ENCODE data around the gene HOXA9. TPM values are rescaled to one million over a fixed set of nuclear protein-coding genes. Genes with fewer than 3 reads are reported as not detected.
A peak's percentile ranks its signal among the peaks of the same experiment; 100 is the strongest.

HOXA9 gene
- total RNA-seq, 1 experiment from 2014 or later, result not detected

DNA sequence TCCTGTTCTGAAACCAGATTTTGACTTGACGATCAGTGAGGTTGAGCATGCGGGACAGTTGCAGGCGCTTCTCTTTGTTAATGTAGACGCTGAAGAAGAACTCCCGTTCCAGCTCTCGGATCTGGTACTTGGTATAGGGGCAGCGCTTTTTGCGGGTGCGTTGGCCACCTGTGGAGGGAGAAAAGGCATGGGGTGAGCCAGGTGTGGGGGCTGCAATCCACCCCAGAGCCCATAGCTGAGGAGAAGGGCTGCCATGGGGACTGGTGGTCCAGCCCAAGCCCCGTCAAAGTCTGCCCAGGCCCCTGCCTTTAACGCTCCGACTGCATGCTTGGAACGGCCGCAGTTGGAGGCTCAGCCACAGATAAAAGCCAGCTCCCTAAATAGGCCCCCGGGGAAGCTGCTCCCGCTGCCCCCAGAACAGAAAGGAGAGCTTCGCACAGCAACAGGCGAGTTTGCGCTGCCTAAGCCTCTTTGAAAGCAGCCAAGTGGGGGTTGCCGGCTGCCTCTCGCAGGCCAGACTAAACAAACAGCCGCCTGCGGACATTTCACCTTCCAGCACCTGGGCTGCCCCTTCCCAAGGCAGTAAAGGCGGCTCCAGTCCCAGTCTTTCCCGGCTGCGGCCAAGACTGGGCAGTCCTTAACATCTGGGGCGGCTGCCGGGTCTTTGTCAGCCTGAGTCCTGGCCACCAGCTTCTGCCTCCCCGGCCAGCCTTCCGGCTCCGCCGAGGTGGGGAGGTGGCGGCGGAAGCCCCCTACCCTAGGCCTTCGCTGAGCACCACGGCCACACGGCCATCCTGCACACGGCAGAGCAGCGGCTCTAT is 17.7 kb upstream of the HOXA9 start:
- DNase-seq (ENCODE audit: low read depth, low spot score), result no peak
- in situ Hi-C loops (cut with HindIII; ENCODE audit: low pct_unique_long_range_greater_than_20kb, low sequenced_read_pairs), result no loop called here

DNA sequence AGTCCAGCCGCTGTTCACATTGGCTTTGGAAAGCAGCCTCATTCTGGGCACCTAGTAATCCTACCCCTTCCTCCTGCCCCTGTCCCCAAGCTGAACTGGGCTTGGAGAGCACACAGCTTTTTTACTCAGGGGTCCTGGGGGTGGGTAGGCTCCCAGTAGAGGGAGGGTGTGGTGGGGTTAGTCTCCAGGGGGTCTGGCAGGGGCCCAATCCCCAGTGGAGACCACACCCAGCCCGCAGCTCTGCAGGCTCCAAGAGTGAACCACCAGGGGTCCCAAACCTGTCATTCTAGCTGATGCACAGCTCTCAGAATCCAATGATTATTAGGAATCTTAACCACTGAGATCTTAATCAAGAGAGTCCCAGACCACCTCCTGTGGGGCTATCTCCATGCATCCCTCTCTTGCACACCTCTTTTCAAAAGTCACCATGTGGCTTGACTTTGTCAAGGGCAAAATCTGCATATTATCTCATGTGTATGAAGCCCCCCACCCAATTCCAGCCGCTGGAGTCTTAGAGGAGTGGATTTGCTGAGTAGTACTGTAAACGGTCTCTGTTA is 17.0 kb upstream of the HOXA9 start:
- DNase-seq (ENCODE audit: low read depth, low spot score), result no peak
- in situ Hi-C loops (cut with HindIII; ENCODE audit: low pct_unique_long_range_greater_than_20kb, low sequenced_read_pairs), result no loop called here

DNA sequence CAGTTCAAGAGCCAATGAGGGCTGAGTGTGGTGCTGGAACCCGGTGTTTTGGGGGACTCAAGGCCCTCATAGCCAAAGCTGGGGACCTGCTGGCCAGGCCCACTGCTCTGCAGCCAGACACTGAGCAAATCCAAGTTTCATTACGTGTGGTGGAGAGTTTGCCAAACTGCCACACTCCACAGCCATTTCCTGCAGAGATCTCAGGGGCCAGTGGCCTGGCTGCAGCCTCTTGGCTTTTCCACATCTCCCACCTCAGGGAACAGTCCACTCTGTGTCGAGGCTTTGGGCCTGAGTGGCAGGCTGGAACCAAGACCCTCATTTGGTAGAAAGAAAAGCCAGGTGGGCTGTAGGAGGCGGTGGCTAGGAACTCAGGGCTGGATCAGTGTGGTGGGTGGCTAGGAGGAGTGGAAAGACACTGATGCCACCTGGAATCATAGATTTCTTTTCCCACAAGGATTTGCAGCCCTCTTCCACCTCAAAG is 16.5 kb upstream of the HOXA9 start:
- in situ Hi-C loops (cut with HindIII; ENCODE audit: low pct_unique_long_range_greater_than_20kb, low sequenced_read_pairs), result no loop called here
- no peak for DNase-seq (ENCODE audit: low read depth, low spot score)

DNA sequence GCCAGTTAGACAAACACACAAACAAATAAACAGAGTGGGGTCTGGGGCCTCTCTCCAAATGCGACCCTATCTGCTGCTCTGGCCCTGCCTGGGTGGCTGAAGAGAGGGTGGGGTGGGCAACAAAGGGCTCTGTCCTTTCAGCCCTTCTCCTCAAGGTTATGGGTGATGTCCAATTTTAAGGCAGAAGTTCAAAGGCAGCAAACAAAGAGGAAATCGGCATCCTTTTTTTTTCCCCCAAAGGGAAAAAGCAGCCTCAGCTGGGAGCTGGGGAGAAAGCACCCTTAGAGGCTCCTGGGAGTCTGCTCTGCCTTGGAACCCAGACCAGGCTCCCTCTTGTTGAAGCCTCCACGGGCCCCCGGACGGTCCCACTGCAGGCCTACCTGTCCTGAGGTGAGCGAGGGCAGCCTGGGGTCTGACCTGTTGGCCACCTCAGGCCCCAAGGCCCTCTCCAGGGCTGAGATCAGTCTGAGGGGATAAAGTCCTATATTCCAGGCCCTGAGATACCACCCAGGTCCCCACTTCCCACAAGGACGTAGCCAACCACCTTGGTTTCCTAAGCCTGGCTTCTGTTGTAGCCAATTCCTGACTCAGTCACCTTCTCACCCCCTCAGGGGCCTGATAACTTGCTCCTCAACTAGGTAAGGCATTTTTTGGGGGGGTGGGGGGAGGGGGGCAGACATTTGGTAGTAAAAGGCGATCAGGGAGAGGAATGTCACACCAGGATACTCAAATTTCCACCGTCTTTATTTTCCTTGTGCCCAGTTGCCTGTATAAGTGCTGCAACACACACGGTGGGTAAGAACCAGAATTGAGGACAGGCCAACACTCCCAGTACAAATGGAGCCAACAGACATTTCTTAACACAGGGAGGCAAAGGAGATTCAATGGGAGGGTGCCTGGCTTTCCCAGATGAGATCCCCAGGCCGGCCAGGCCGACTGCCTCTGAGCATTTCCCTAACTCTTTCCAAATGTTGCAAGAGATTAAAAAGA is 15.4 kb upstream of the HOXA9 start:
- in situ Hi-C loops (cut with HindIII; ENCODE audit: low pct_unique_long_range_greater_than_20kb, low sequenced_read_pairs), result no loop called here
- DNase-seq (ENCODE audit: low read depth, low spot score), result no peak

DNA sequence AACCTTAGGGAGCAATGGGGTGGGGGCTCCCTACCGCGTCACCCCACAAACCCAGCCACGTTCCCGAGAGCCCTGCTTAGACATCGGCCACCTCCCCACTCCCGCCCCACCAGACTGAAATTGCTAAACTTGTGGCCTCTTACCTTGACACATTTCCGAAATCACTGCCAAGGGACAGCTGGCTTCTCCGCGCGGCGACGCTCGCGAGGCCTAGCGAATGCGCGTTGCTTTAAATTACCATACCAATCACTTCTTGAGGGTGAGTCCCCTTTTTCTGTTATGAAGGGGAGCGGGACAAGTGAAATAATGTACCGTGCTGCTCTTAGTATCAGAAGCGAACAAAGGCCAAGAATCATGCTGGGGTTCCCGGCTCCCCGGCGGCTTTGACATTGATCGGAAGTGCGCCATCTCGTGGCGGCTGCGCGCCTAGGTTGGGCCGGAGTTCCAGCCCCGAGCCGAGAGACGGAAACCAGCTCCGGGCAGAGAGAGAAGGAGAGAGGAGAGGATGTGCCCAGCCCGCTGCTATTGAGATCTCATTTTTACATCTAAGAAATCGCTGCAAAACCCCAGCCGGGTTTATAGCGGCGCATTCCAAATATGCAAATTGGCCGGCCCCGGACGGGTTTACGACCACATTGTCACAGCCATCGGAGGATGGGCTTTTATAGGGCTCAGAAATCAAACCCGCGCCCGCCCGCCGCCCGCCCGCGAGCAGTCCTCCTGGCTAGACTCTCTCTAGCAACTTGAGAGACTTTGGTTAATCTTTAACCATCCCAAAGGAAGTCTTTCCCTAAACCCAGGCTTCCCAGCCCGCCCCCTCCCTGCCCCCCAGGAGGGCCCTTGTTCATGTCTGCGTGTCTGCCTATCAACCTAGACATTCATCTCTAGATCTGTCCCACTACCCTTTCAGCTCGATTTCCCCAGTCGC is 14.4 kb upstream of the HOXA9 start:
- no peak for DNase-seq (ENCODE audit: low read depth, low spot score)
- in situ Hi-C loops (cut with HindIII; ENCODE audit: low pct_unique_long_range_greater_than_20kb, low sequenced_read_pairs), result no loop called here

DNA sequence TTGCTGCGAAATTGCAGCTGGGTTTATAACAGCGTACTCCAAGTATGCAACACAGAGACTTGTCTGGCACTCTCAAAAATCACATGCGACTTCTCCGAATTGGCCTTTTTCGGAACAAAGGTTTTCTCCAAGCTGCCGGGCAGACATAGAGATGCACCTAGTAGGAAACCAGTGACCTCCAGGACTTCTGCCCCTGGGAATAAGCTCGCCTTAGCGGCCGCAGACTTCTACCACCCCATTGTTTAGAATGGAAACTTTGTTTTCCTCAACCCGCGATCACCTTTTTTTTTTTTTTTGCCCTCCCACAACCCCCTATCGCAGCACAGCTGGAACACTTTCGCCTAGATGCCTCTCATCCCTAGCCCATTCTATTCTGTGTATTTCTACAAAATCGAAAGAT is 13.7 kb upstream of the HOXA9 start:
- in situ Hi-C loops (cut with HindIII; ENCODE audit: low pct_unique_long_range_greater_than_20kb, low sequenced_read_pairs), result no loop called here
- DNase-seq (ENCODE audit: low read depth, low spot score), result no peak

DNA sequence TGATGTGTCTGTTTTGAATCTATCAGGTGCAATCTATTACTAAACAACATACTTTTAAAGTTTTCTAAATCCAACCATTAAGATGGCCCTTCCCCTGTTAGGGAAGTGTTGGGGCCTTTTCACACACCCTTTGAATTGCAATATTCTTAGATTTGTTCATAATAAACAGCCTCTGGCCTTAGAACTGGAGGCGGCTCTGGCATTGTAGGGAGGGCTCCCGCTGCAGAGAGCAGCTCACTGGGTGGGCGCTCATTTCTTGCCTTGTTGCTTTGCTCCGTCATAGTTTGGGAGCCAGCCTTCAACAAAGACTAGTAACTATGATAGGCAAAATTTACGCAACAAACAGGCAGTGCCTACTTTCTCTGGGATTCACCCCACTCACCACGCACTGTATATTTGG is 13.0 kb upstream of the HOXA9 start:
- in situ Hi-C loops (cut with HindIII; ENCODE audit: low pct_unique_long_range_greater_than_20kb, low sequenced_read_pairs), result no loop called here
- DNase-seq (ENCODE audit: low read depth, low spot score), result no peak

DNA sequence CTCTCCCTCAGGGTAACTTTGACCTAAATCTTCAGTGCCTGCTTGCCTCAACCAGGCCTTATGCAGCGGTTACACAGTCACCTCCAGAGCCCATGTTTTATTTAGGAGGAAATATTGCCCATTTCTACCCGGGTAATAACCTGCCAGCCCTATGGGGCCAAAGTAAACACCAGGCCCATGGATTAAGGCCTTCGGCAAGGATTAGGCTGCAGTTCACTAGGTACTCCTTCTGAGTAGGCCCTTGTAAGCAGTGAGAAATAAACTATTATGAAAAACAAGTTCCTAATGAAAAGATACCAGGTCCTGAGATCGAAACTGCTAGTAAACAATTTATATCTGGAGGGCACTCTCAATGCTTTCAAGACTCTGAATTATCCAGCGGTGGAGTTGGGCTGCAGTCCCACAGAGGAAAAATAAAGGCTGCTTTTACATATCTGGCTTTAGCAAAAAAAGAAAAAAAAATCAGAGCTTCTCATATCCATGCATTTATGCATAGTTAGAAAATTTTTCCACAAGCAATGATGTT is 12.5 kb upstream of the HOXA9 start:
- in situ Hi-C loops (cut with HindIII; ENCODE audit: low pct_unique_long_range_greater_than_20kb, low sequenced_read_pairs), result no loop called here
- peak; percentile 50 for DNase-seq (ENCODE audit: low read depth, low spot score)

DNA sequence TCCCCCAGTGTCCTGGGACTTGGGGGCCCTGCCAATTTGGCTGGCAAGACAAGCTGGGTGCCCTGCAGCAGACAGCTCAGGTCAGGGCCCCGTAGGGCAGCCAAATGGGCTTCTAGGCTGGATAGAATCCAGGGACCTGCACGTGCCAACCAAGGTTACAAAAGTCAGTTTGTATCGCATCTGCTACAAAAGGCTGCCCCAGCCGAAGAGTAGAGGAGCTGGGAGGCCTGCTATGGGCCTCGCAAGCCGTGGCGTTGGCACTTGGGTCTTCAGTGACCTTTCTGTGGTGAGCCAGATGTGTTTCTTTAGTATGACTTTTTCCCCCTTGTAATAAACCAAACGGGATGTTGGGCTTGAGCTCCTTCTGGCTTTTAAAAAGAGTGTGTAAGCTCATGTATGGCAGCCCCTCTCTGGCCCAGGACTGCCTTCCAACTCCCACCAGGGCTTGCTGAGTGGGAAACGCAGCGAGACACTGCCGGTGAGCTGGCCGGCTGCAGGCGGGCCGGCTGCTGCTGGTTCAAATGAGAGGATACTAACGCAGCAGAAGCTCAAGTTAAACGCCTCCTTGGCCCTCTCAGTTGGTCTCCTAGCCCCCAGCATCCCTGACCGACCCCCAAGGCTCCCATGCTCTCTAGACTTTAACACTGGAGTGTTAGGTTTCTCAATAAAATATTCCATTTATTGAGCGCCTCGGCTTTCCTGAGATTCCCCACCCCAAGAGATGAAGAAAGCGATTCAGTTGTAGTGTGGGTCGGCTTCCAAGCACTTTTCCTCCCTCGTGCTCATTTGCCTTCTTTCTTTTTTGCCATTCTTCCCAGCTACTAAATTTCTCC is 11.8 kb upstream of the HOXA9 start:
- in situ Hi-C loops (cut with HindIII; ENCODE audit: low pct_unique_long_range_greater_than_20kb, low sequenced_read_pairs), result no loop called here
- no peak for DNase-seq (ENCODE audit: low read depth, low spot score)

DNA sequence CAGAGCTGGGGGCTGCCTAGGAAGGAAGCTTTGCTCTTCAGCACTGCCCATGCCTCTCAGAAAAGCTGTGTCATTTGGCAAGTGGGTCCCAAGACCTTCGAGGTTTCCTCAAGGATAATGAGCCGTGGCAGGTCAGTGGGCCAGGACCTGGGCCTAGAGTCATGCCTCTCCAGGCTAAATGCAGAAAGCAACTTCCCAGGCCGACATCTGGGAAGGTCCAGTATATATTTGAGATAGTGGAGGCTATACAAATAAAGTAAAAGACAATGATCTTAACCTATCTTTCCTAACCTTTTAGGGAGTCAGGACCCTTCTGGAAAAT is 11.1 kb upstream of the HOXA9 start:
- DNase-seq (ENCODE audit: low read depth, low spot score), result no peak
- in situ Hi-C loops (cut with HindIII; ENCODE audit: low pct_unique_long_range_greater_than_20kb, low sequenced_read_pairs), result no loop called here

DNA sequence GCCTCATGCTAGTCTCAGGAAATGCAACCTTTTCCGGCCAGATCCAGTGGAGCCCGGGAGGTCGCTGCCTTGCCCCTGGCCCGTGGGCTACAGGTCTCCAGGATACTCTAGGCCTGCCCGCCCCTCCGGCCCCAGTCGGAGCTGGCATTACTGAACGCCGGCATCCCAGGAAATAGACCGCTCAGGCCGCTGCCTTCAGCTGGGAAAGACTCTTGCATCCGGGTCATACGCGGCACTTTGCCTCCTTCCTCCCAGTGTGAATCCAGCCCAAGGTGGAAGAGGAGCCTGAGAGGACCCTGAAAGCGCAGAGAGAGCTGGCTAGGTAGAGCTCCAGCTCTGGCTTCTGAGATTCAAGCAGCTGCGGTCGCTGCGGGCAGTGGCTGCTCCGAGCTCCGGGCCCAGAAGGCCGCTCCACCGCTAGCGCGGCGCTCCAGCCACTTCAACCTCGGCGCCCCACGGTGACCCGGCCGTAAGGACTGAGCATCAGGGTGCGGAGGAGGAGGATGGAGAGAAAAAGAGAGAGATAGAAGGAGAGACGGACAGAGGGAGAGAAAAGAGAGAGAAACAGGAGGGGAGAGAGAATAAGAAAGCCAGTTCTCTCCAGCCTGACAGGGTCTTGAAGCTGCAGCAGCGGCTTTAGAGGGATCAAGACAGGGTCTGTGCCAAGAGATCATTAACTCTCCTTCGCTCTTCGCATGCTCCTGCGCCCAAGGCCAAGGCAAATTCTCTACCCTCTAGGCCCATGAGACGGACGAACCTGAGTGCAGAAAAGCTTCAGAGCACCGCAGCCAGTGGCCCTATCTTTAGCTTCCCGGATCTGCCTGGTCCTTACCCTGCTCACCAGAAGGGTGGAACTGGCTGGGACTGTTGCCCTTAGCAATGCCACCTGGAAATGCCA is 10.5 kb upstream of the HOXA9 start:
- in situ Hi-C loops (cut with HindIII; ENCODE audit: low pct_unique_long_range_greater_than_20kb, low sequenced_read_pairs), result no loop called here
- DNase-seq (ENCODE audit: low read depth, low spot score), result no peak

DNA sequence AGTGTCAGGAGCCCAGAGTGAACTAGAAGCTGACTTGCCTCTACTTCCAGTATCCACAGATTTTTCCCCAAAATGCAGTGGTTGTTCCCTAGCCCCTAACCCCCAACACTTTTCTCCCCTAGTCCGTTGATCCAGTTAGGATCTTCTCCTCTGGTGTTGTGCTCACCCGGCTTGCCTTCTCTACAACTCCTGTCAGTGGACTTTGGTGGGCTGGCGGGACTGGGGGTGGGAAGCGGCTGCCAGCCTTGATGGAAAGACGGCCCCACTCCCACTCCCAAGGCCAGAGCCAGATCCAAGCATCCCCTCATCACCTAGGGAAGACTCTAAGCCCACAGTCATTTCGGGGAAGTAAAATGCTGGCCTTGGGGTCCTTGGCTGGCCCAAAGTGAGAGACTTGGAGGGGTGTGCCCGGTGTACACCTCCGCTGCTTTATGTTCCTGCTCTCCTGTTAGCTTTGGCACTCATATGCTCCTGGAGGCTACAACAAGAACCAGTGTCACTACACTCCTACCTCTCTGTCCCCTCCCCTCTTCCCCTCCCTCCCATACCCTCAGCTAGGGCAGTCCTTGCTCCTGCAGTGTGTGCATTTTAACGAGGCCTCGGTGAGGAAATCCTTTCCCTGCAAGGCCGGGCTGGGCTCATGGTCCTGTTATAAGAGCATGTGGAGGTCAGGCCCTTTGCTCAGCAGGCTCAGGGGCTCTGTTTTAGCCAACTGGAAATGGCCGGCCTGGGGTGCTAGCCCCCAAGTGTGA is 9.7 kb upstream of the HOXA9 start:
- in situ Hi-C loops (cut with HindIII; ENCODE audit: low pct_unique_long_range_greater_than_20kb, low sequenced_read_pairs), result no loop called here
- no peak for DNase-seq (ENCODE audit: low read depth, low spot score)

DNA sequence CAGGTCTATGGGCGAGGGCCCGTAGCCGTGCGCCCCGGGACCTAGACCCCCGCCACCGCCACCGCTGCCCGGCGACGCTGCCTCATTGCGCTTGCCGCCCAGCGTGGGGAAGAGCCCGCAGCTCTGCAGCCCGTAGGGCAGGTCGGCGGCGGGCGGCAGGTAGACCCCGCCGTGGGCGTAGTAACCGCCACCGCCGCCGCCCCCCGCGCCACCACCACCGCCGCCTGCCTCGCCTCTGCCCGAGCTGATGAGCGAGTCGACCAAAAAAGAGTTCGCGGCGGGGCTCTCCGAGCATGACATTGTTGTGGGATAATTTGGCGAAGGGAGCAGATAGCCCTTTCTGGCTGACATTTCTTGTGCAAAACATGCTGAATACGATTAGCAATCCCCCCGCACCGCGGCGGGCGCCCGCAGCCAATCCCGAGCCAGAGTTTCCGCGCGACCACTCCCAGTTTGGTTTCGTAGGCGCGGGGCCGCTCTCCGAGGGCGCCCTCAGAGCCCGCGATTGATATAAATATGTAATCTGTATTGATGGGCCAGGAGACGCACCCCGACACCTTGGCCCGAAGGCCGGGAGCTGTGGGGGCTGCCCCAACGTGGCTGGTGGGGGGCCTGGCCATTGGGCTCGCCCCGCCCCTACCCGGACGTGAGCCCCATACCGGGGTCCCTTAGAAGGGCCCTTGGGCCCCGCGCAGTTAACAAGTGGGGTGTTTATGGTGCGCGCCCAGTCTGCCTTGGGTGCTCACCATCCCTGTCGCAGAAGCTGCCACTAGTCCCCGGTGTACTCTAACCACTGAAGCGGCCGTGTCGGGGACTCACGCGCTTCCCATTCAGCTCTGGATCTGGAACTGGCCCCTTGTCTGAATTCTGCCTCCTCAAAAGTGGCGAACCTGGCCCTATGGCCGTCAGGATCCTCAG is 8.9 kb upstream of the HOXA9 start, which contains the start of gene HOXA10:
HOXA10 (minus strand) TSS at position 365 of the 918 bp plus-strand sequence; CDS start at position 351, 14 bp downstream.
- DNase-seq (ENCODE audit: low read depth, low spot score), result no peak
- in situ Hi-C loops (cut with HindIII; ENCODE audit: low pct_unique_long_range_greater_than_20kb, low sequenced_read_pairs), result no loop called here

DNA sequence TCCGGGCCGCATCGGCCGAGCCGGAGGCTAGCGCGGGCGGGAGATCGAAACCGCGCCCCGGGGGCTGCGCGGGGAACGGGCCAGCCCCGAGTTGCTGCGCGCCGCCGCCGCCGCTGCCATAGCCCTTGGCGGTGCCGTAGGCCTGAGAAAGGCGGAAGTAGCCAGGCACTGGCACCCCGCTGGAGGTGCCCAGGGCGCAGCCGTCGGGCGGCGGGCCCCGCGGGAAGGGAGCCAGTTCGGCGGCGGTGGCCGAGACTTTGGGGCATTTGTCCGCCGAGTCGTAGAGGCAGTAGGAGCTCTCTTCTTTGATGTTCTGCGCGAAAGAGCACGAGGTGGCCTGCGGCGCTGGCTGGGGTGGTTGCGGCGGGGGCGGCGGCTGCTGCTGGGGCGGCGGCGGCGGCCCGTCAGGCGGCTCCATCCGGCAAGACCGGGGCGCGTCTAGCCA is 8.2 kb upstream of the HOXA9 start:
- in situ Hi-C loops (cut with HindIII; ENCODE audit: low pct_unique_long_range_greater_than_20kb, low sequenced_read_pairs), result no loop called here
- no peak for DNase-seq (ENCODE audit: low read depth, low spot score)

All from SK-MEL-5 (cell line).